ENCODE data around the gene CACNA1B. TPM values are rescaled to one million over a fixed set of nuclear protein-coding genes. Genes with fewer than 3 reads are reported as not detected.

CACNA1B gene
- total and polyA plus RNA-seq, 9 of the 15 experiments (the other 6 are each of a cell fraction or from before 2014, with no cell fraction given), result 0.01 to 0.04 TPM; not detected in 7

- in situ Hi-C loops (cut with MboI), result no loop called here
- Histone ChIP-seq H4K20me1 (replicated peaks; ENCODE audit: control insufficient read depth, insufficient read depth, low read length) (peaks cover 4% of the 10 kb centered on the region; the same call in 1 of the 2 replicates), H3K4me1 (replicated peaks in 1 of 2; ENCODE audit: control insufficient read depth in 2 of 2, insufficient read depth in 2 of 2, low read length in 2 of 2) (no peaks in the 10 kb centered on the region), H3K9me3 (replicated peaks; ENCODE audit: control insufficient read depth, insufficient read depth, low read depth, low read length) (0 out of 2 replicates have a peak, but pooled peaks cover 1% of the 10 kb centered on the region), H3K27ac (ENCODE audit: extremely low read depth, low read depth, low read length) (no peak overlapping the region), H3K9me1 (ENCODE audit: control insufficient read depth, insufficient read depth, low read length) (no peaks in the 10 kb centered on the region), H3K79me2 (ENCODE audit: control insufficient read depth, insufficient read depth, low read length) (no peaks in the 10 kb centered on the region), H3K36me3 (ENCODE audit: control insufficient read depth, insufficient read depth, low read length) (no peaks in the 10 kb centered on the region), H3K4me3 (no peak overlapping the region), H3K9ac (ENCODE audit: insufficient read depth in 1 of 2, low read depth in 2 of 2, low read length in 2 of 2) (no peak overlapping the region), H2AFZ (ENCODE audit: low read depth, low read length) (no peak overlapping the region), H3K27me3 (ENCODE audit: control insufficient read depth in 2 of 2, insufficient read depth in 2 of 2, low read length in 2 of 2) (peaks cover 7 to 20% of the 10 kb centered on the region in 2 experiments; a peak in 4 of 5 replicates), H3K4me2 (ENCODE audit: insufficient read depth, low read length) (no peak overlapping the region)
- 0% methylated on average over 3 of the region's 3 CpGs for WGBS (ENCODE audit: insufficient coverage, low coverage, missing lambda C conversion rate)
- BruUV-seq (replicated peaks), result no TSS peak
- ATAC-seq (no peak), FAIRE-seq (no peak), DNase-seq (ENCODE audit: extremely low read depth in 1 of 4, low spot score in 3 of 4) (no peak)
- CTCF ChIA-PET (ENCODE audit: low intra/inter-chr PET ratio), result no interaction called here
- intact Hi-C loops (cut with micrococcal nuclease), result no loop called here
- POLR2A ChIA-PET, result no interaction called here
- TF ChIP-seq SMAD3 (CRISPR knock-in tag; conservative IDR thresholded peaks at IDR 0.05), result no peak
- no peak for TF ChIP-seq RERE (CRISPR knock-in tag; IDR thresholded peaks at IDR 0.05; ENCODE audit: borderline replicate concordance)
- TF ChIP-seq GTF3C2 (IDR thresholded peaks at IDR 0.05; ENCODE audit: borderline replicate concordance, extremely low read depth, insufficient read length), result no peak
- TF ChIP-seq RBM25 (IDR thresholded peaks at IDR 0.05; ENCODE audit: low read depth, low read length, severe bottlenecking), result no peak
- TF ChIP-seq ATF4 (CRISPR knock-in tag; IDR thresholded peaks at IDR 0.05), result no peak
- no peak for TF ChIP-seq CEBPG (CRISPR knock-in tag; IDR thresholded peaks at IDR 0.05)
- TF ChIP-seq CEBPG (tag; conservative IDR thresholded peaks at IDR 0.05 in 1 of 2, IDR thresholded peaks at IDR 0.05 in 1 of 2), result no peak
- no peak for TF ChIP-seq PATZ1 (CRISPR knock-in tag; IDR thresholded peaks at IDR 0.05; ENCODE audit: borderline replicate concordance)
- TF ChIP-seq MAZ (CRISPR knock-in tag; conservative IDR thresholded peaks at IDR 0.05 in 1 of 2, IDR thresholded peaks at IDR 0.05 in 1 of 2), result no peak
- TF ChIP-seq MEF2A (IDR thresholded peaks at IDR 0.05; ENCODE audit: control insufficient read depth, low read depth, low read length), result no peak
Observed at GRCh38 chr9:138083873-138084272, 206.3 kb downstream of the CACNA1B start.
